Right atrium auricular region (tissue), 2 donors: ENCODE results near the gene SIPA1L3. TPM values are rescaled to one million over a fixed set of nuclear protein-coding genes. Genes with fewer than 3 reads are reported as not detected.
"Not testable (repeated sequence)": the region's sequence is repeated elsewhere in the genome, so short reads cannot be mapped to it uniquely, and the experiment has no call there.

ENCODE experiments used
- DNase-seq: peaks from one replicate; pipeline ENCODE4 v3.0.0-alpha.2; 2019; ENCODE audit warnings: low spot score
- H3K27ac ChIP-seq, 2 donors: fragments of 200-600 bp; sonication (generic); 1 replicate in 1 of 2; 2 replicates in 1 of 2; pipeline ENCODE4 v1.5.1; 2016 to 2019
- H3K27me3 ChIP-seq, 2 donors: fragments of 200-600 bp; sonication (generic); one replicate each; pipeline versions ENCODE4 v1.5.1 to v1.6.0; 2017 to 2019
- H3K36me3 ChIP-seq: fragments of 200-600 bp; sonication (generic); one replicate; pipeline ENCODE4 v1.5.1; 2016
- H3K4me1 ChIP-seq, 2 donors: fragments of 200-600 bp; sonication (generic); one replicate each; pipeline versions ENCODE4 v1.5.1 to v1.6.0; 2017 to 2019
- H3K4me3 ChIP-seq, 2 donors: fragments of 200-600 bp; sonication (generic); 1 replicate in 1 of 2; 2 replicates in 1 of 2; pipeline ENCODE4 v1.5.1; 2017 to 2019; ENCODE audit warnings: mild to moderate bottlenecking in 1 of 2, moderate library complexity in 1 of 2
- H3K9me3 ChIP-seq, 2 donors: fragments of 200-600 bp; sonication (generic); one replicate each; pipeline ENCODE4 v1.5.1; 2019
- total RNA-seq, 2 donors: library from RNA; depleted of rRNA; stranded (reverse); fragments of >200 nt; gene quantifications; one replicate each; pipeline ENCODE4 v1.1.0, GENCODE V29; 2016
- TF ChIP-seq, protein P1 (sequence below), 2 donors: fragments of 200-600 bp; sonication (generic); IDR thresholded peaks; one replicate each; pipeline ENCODE4 v1.5.1; 2019; ENCODE audit warnings: antibody characterized with exemption in 2 of 2

SIPA1L3 gene
- total RNA-seq, 2 donors from 2014 or later, result 10.7 to 19.6 TPM

DNA sequence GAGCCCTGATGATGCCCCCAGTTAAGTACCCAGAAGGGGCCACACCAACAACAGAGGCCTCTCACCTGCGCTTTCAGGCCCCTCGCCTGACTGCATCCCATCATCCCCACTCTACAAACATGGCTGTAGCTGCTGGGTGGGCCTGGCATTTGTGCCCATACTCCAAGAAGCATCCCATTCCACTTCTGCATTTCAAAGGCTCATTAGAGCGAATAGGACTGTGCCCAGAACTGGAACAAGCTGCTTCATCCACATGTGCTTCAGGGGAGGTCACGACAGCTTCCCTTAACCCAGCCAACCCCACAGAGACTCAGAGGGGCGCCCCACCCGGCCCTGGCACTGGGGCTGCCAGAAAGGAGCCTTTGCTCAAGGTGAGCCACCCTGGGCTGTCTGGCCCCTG, 156.9 kb downstream of the SIPA1L3 start:
- no peaks in the 10 kb centered on the region for H3K36me3 ChIP-seq
- no peak overlapping the region for H3K4me3 ChIP-seq
- H3K4me1 ChIP-seq, result no peaks in the 10 kb centered on the region
- TF ChIP-seq, protein P1, sequence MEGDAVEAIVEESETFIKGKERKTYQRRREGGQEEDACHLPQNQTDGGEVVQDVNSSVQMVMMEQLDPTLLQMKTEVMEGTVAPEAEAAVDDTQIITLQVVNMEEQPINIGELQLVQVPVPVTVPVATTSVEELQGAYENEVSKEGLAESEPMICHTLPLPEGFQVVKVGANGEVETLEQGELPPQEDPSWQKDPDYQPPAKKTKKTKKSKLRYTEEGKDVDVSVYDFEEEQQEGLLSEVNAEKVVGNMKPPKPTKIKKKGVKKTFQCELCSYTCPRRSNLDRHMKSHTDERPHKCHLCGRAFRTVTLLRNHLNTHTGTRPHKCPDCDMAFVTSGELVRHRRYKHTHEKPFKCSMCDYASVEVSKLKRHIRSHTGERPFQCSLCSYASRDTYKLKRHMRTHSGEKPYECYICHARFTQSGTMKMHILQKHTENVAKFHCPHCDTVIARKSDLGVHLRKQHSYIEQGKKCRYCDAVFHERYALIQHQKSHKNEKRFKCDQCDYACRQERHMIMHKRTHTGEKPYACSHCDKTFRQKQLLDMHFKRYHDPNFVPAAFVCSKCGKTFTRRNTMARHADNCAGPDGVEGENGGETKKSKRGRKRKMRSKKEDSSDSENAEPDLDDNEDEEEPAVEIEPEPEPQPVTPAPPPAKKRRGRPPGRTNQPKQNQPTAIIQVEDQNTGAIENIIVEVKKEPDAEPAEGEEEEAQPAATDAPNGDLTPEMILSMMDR (IDR thresholded peaks at IDR 0.05), result no peak
- no peak for DNase-seq
- H3K27ac ChIP-seq, result no peak overlapping the region
- no peaks in the 10 kb centered on the region for H3K9me3 ChIP-seq
- no peaks in the 10 kb centered on the region for H3K27me3 ChIP-seq

DNA sequence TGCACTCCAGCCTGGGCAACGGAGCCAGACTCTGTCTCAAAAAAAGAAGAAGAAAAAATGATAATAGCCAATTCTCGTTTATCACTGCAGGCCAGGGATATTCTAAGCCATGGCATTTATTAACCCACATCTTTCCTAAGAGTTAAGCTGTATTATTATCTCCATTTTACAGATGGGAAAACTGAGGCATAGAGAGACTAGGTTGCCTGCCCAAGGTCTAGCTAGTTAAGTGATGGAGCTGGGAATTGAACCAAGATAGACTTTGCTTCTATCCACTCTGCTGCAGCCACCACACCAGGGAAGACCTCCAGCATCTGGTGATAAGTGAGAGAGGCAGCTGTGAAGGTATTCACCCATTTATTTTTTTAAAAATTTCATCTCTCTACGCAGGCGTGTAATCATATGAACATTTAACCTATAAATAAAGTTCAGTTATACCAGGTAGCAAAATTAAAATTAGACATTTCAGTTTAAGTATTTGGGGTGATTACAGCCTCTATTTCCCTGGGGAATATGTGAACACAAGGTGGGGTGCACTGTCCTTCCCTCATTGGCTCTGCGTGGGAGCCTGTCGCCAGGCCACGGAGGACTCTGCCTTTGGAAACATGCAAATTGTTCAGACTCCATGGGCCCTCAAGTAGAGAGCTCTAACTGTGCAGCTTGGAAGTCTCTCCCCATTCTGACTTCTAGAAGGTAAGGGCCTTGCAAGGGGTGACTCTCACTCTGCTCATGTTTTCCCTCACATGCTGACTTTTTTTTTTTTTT, 157.8 kb downstream of the SIPA1L3 start:
- TF ChIP-seq, protein P1 (IDR thresholded peaks at IDR 0.05), result no peak
- Histone ChIP-seq H3K4me3 (no peak overlapping the region), H3K36me3 (no peaks in the 10 kb centered on the region), H3K9me3 (no peaks in the 10 kb centered on the region), H3K4me1 (no peaks in the 10 kb centered on the region), H3K27me3 (no peaks in the 10 kb centered on the region), H3K27ac (no peak overlapping the region)
- DNase-seq, result no peak

DNA sequence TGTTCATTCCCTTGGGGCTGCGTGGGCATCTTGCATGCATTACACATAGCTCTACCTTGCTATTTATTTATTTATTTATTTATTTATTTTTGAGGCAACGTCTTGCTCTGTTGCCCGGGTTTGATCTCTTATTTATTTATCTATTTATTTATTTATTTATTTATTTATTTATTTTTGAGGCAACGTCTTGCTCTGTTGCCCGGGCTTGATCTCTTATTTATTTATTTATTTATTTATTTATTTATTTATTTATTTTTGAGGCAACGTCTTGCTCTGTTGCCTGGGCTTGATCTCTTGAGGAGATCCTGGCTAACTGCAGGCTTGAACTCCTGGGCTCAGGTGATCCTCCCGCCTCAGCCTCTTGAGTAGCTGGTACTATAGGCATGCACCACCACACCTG, 158.8 kb downstream of the SIPA1L3 start:
- H3K36me3 ChIP-seq, H3K27ac ChIP-seq, H3K9me3 ChIP-seq, H3K4me1 ChIP-seq, H3K27me3 ChIP-seq, DNase-seq, H3K4me3 ChIP-seq: not testable (repeated sequence)

DNA sequence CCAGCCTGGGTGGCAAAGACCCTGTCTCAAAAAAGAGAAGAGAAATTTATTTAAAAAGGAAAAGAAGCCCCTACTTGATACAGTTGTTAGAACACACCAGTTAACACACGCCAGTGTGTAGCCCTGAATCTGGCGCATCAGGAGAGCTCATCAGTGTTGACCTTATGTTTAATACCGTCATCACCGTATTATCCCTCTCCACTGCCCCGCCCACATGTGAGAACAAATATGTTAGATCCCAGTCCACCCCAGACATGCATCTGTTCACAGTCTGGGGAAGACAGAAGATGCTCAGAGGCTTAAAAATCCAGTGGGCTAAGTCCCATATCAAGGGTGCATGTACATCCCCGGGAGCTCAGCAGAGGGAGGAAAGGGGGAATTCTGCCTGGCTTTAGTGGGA, 161.8 kb downstream of the SIPA1L3 start:
- DNase-seq, result no peak
- H3K9me3 ChIP-seq, result no peaks in the 10 kb centered on the region

GRCh38 chr19:38070573-38070972, 163.6 kb downstream of the SIPA1L3 start:
- H3K4me3 ChIP-seq, result no peak overlapping the region
- H3K9me3 ChIP-seq, result no peaks in the 10 kb centered on the region
- no peaks in the 10 kb centered on the region for H3K36me3 ChIP-seq
- no peak for DNase-seq
- H3K4me1 ChIP-seq, result no peaks in the 10 kb centered on the region
- no peak overlapping the region for H3K27ac ChIP-seq
- TF ChIP-seq, protein P1 (IDR thresholded peaks at IDR 0.05), result no peak
- H3K27me3 ChIP-seq, result no peaks in the 10 kb centered on the region

More for the DNA sequence above, 161.8 kb downstream of the SIPA1L3 start:
- Histone ChIP-seq H3K4me1 (no peaks in the 10 kb centered on the region), H3K4me3 (no peak overlapping the region), H3K27me3 (no peaks in the 10 kb centered on the region), H3K27ac (no peak overlapping the region), H3K36me3 (no peaks in the 10 kb centered on the region)
- TF ChIP-seq, protein P1 (IDR thresholded peaks at IDR 0.05), result no peak

- not testable (repeated sequence) for H3K27ac ChIP-seq, H3K4me3 ChIP-seq, H3K4me1 ChIP-seq, H3K9me3 ChIP-seq, DNase-seq, H3K36me3 ChIP-seq, H3K27me3 ChIP-seq
These were observed 164.0 kb downstream of the SIPA1L3 start for GRCh38 chr19:38071054-38071453.

GRCh38 chr19:38071647-38072046, 164.6 kb downstream of the SIPA1L3 start:
- Histone ChIP-seq H3K9me3 (no peaks in the 10 kb centered on the region), H3K36me3 (no peaks in the 10 kb centered on the region), H3K4me1 (no peaks in the 10 kb centered on the region), H3K27me3 (no peaks in the 10 kb centered on the region), H3K27ac (no peak overlapping the region), H3K4me3 (no peak overlapping the region)
- no peak for DNase-seq
- TF ChIP-seq, protein P1 (IDR thresholded peaks at IDR 0.05), result no peak
